Endothelial cell of umbilical vein (primary cell): ENCODE data around the gene MRPS14. TPM values are rescaled to one million over a fixed set of nuclear protein-coding genes. Genes with fewer than 3 reads are reported as not detected.

Experiments used
- BruUV-seq: library from RNA; stranded (reverse); fragments of 400-500 nt; replicated peaks from 2 replicates; lab custom pipeline; 2021; lab: Mats Ljungman, UMichigan
- CTCF ChIA-PET: fragments of 300-600, 350-600 bp; sonication (Branson Sonifier 250); formaldehyde crosslinking; loops from one replicate; lab custom pipeline; 2021; ENCODE audit warnings: antibody characterized with exemption, inconsistent platforms; lab: Charles Lee
- POLR2A ChIA-PET: fragments of 300-600, 350-600 bp; sonication (Branson Sonifier 250); formaldehyde crosslinking; loops from one replicate; lab custom pipeline; 2021; ENCODE audit warnings: antibody characterized with exemption, inconsistent platforms; lab: Charles Lee
- DNase-seq: peaks from one replicate; pipeline ENCODE4 v3.0.0-alpha.2; 2011; ENCODE audit warnings: low read depth, low spot score
- FAIRE-seq: peaks from 2 replicates; lab custom pipeline; 2011; peaks lifted over from hg19 to GRCh38; lab: Jason Lieb, UNC
- H2AFZ ChIP-seq: 2 replicates; pipeline ENCODE4 v1.6.0; 2012; ENCODE audit warnings: low read depth, low read length, control low read depth, inconsistent platforms
- H3K27ac ChIP-seq: 2 replicates; pipeline ENCODE4 v1.5.1; 2011; ENCODE audit warnings: low read depth, mild to moderate bottlenecking, control low read depth, low read length, moderate library complexity; ENCODE audit not compliant: insufficient read depth
- H3K27me3 ChIP-seq, 2 experiments: 2 replicates each; pipeline versions ENCODE4 v1.6.0 to v1.6.1; 2011; ENCODE audit warnings: low read length in 2 of 2, mixed read lengths in 1 of 2; ENCODE audit not compliant: control insufficient read depth in 2 of 2, insufficient read depth in 2 of 2
- H3K36me3 ChIP-seq, 2 experiments: 2 replicates in 1 of 2; 3 replicates in 1 of 2; pipeline ENCODE4 v1.5.1; 2011; ENCODE audit warnings: low read length in 2 of 2, mild to moderate bottlenecking in 1 of 2, moderate library complexity in 1 of 2; ENCODE audit not compliant: control insufficient read depth in 2 of 2, insufficient read depth in 2 of 2; ENCODE audit errors: extremely low read depth in 1 of 2
- H3K4me1 ChIP-seq: 3 replicates; pipeline ENCODE4 v1.5.1; 2011; ENCODE audit warnings: mild to moderate bottlenecking, low read length; ENCODE audit not compliant: control insufficient read depth, insufficient read depth; ENCODE audit errors: extremely low read depth
- H3K4me2 ChIP-seq: 2 replicates; pipeline ENCODE4 v1.6.1; 2011; ENCODE audit warnings: low read length, control low read depth, mixed read lengths; ENCODE audit not compliant: insufficient read depth
- H3K4me3 ChIP-seq, 3 experiments: fragments of 200-600 bp in 1 of 3; sonication (generic), shearing (Covaris generic) in 1 of 3; replicated peaks in 1 of 3; 2 replicates each; pipeline ENCODE4 v1.5.1; 2011 to 2016; ENCODE audit warnings: control low read depth in 3 of 3, low read length in 3 of 3, mild to moderate bottlenecking in 2 of 3, inconsistent platforms in 1 of 3, low read depth in 1 of 3, moderate library complexity in 1 of 3; ENCODE audit not compliant: insufficient read depth in 1 of 3
- H3K79me2 ChIP-seq: 2 replicates; pipeline ENCODE4 v1.6.0; 2012; ENCODE audit warnings: low read length, inconsistent platforms; ENCODE audit not compliant: control insufficient read depth, insufficient read depth
- H3K9ac ChIP-seq: replicated peaks from 2 replicates; pipeline ENCODE3; 2011; ENCODE audit warnings: low read length, control low read depth; ENCODE audit not compliant: insufficient read depth; ENCODE audit errors: extremely low read depth
- H3K9me1 ChIP-seq: replicated peaks from 3 replicates; pipeline ENCODE4 v1.6.0; 2011; ENCODE audit warnings: mild to moderate bottlenecking, low read length; ENCODE audit not compliant: control insufficient read depth, insufficient read depth; ENCODE audit errors: extremely low read depth
- H3K9me3 ChIP-seq: replicated peaks from 2 replicates; pipeline ENCODE4 v1.5.1; 2012; ENCODE audit warnings: low read length, inconsistent platforms; ENCODE audit not compliant: control insufficient read depth, insufficient read depth
- H4K20me1 ChIP-seq: replicated peaks from 2 replicates; pipeline ENCODE3; 2011; ENCODE audit warnings: mild to moderate bottlenecking, low read length; ENCODE audit not compliant: control insufficient read depth, insufficient read depth; ENCODE audit errors: extremely low read depth
- CTCF ChIP-seq, 2 donors: IDR thresholded peaks; 1 replicate in 1 of 2; 2 replicates in 1 of 2; pipeline ENCODE4 v1.5.1; 2011; ENCODE audit warnings: low read length in 2 of 2, mild to moderate bottlenecking in 2 of 2, moderate library complexity in 2 of 2, control low read depth in 1 of 2, inconsistent platforms in 1 of 2, low read depth in 1 of 2; ENCODE audit not compliant: insufficient read depth in 1 of 2; ENCODE audit errors: extremely low read depth in 1 of 2
- EZH2 ChIP-seq: IDR thresholded peaks from 2 replicates; pipeline ENCODE4 v1.6.1; 2012; ENCODE audit warnings: borderline replicate concordance, low read depth, mild to moderate bottlenecking, moderate library complexity, low read length, inconsistent platforms; ENCODE audit not compliant: severe bottlenecking
- FOS ChIP-seq: IDR thresholded peaks from 2 replicates; pipeline ENCODE4 v1.6.1; 2011; ENCODE audit warnings: mild to moderate bottlenecking, low read length, moderate library complexity, borderline replicate concordance; ENCODE audit not compliant: insufficient read depth
- GATA2 ChIP-seq: IDR thresholded peaks from 2 replicates; pipeline ENCODE4 v1.7.0; 2011; ENCODE audit warnings: low read depth, mild to moderate bottlenecking, moderate library complexity, mixed read lengths, low read length; ENCODE audit not compliant: insufficient read length, insufficient read depth
- JUN ChIP-seq: IDR thresholded peaks from 2 replicates; pipeline ENCODE4 v1.6.1; 2011; ENCODE audit warnings: borderline replicate concordance, low read depth; ENCODE audit not compliant: insufficient read length, insufficient read depth
- MAX ChIP-seq: IDR thresholded peaks from 2 replicates; pipeline ENCODE4 v1.6.1; 2011; ENCODE audit not compliant: insufficient read depth, insufficient read length
- MYC ChIP-seq: IDR thresholded peaks from one replicate; pipeline ENCODE4 v1.6.1; 2011; ENCODE audit warnings: mild to moderate bottlenecking, low read depth, low read length
- POLR2A ChIP-seq: IDR thresholded peaks from 2 replicates; pipeline ENCODE4 v1.6.1; 2012; ENCODE audit warnings: low read depth, mild to moderate bottlenecking, control low read depth, low read length
- POLR2AphosphoS5 ChIP-seq: IDR thresholded peaks from 2 replicates; pipeline ENCODE4 v1.6.1; 2012; ENCODE audit warnings: low read depth, mild to moderate bottlenecking, control low read depth, low read length, moderate library complexity; ENCODE audit not compliant: insufficient read depth
- dilution Hi-C: fragments of 300-500 bp; cut with MboI; formaldehyde crosslinking; loops from one replicate; pipeline ENCODE4 v1.15.0; 2019; ENCODE audit warnings: low sequenced_read_pairs; ENCODE audit not compliant: extremely low pct_ligation_motif_present
- intact Hi-C: fragments of 100-400 bp; cut with micrococcal nuclease; formaldehyde crosslinking; loops from one replicate; pipeline ENCODE4 v1.10.0; 2022
- polyA plus RNA-seq, 4 experiments: library from polyadenylated mRNA; depleted of rRNA in 3 of 4; stranded (reverse) in 3 of 4; unstranded in 1 of 4; fragments of >200 nt; gene quantifications; 2 replicates each; pipeline versions ENCODE4 v1.2.1 to v1.2.3, GENCODE V29; 2011 to 2012; ENCODE audit warnings: missing spikeins in 1 of 4
- total RNA-seq: library from RNA; stranded (reverse); gene quantifications from 2 replicates; pipeline ENCODE4 v1.2.3, GENCODE V29; 2021

The MRPS14 gene
- total and polyA plus RNA-seq, 2 donors (not counting 3 experiments of a cell fraction or from before 2014, with no cell fraction given), result 29.5 to 31.8 TPM

GRCh38 chr1:174984952-174985351 lies 38.3 kb downstream of the MRPS14 start:
- no peaks in the 10 kb centered on the region for H3K36me3 ChIP-seq
- no peak overlapping the region for H2AFZ ChIP-seq
- H3K9me3 ChIP-seq, result no peaks in the 10 kb centered on the region
- H3K9ac ChIP-seq, result no peak overlapping the region
- TF ChIP-seq GATA2, result no peak
- TF ChIP-seq MAX, result no peak
- TF ChIP-seq CTCF (IDR thresholded peaks at IDR 0.05; ENCODE audit: extremely low read depth in 1 of 2, insufficient read depth in 1 of 2, low read depth in 1 of 2, low read length in 2 of 2), result no peak
- no peak for TF ChIP-seq POLR2AphosphoS5
- no peak for TF ChIP-seq POLR2A
- no peak for TF ChIP-seq MYC
- TF ChIP-seq EZH2, result no peak
- no peak for TF ChIP-seq JUN
- no peak for TF ChIP-seq FOS
- intact Hi-C loops, result loop anchor here (5.0 kb wide), 1 partner anchor 728 kb away; no protein-coding TSS in a partner anchor
- H3K79me2 ChIP-seq, result no peaks in the 10 kb centered on the region
- FAIRE-seq (no peak), DNase-seq (no peak)
- no peak overlapping the region for H3K4me2 ChIP-seq
- dilution Hi-C loops, result no loop called here
- no TSS peak for BruUV-seq
- H3K27me3 ChIP-seq, result no peaks in the 10 kb centered on the region
- H3K4me1 ChIP-seq, result no peaks in the 10 kb centered on the region
- no peak overlapping the region for H3K27ac ChIP-seq
- ChIA-PET POLR2A (no interaction called here), CTCF (interaction anchor here (1.6 to 9.3 kb wide), 5 partner anchors 13 to 722 kb away, joined by 4 to 107 read pairs (median 12); partner anchors contain the start of gene CACYBP)
- no peaks in the 10 kb centered on the region for H3K9me1 ChIP-seq
- H4K20me1 ChIP-seq, result no peaks in the 10 kb centered on the region
- H3K4me3 ChIP-seq, result no peak overlapping the region
